PFSK-1 (cell line): Measurements from ENCODE around the gene QPCT.

Source experiments
- POLR2AphosphoS5 ChIP-seq: IDR thresholded peaks from 2 replicates; pipeline ENCODE4 v1.6.1; 2012; ENCODE audit warnings: low read depth, mild to moderate bottlenecking, control low read depth, low read length, moderate library complexity
- REST ChIP-seq, 2 experiments: IDR thresholded peaks; 2 replicates each; pipeline versions ENCODE4 v1.6.1 to v1.8.0; 2011 to 2012; ENCODE audit warnings: low read depth in 2 of 2, low read length in 2 of 2, control low read depth in 1 of 2, inconsistent platforms in 1 of 2, mild to moderate bottlenecking in 1 of 2, moderate library complexity in 1 of 2; ENCODE audit not compliant: insufficient read depth in 1 of 2

- no peak for TF ChIP-seq REST (IDR thresholded peaks at IDR 0.05; ENCODE audit: insufficient read depth in 1 of 2, low read depth in 2 of 2, low read length in 2 of 2)
- TF ChIP-seq POLR2AphosphoS5, result no peak
These were observed 18.8 kb upstream of the QPCT start for GRCh38 chr2:37325625-37326071.
